H1 (cell line): ENCODE results near the gene ABHD6. TPM values are rescaled to one million over a fixed set of nuclear protein-coding genes. Genes with fewer than 3 reads are reported as not detected.

ENCODE experiments used
- CTCF ChIA-PET: fragments of 300-600 bp; sonication (Branson Sonifier 250); formaldehyde crosslinking; loops from one replicate; lab custom pipeline; 2021; ENCODE audit not compliant: partially characterized antibody; lab: Charles Lee
- POLR2A ChIA-PET: fragments of 300-600 bp; sonication (Branson Sonifier 250); formaldehyde crosslinking; loops from one replicate; lab custom pipeline; 2021; ENCODE audit warnings: inconsistent platforms; ENCODE audit not compliant: partially characterized antibody; lab: Charles Lee
- DNase-seq, 2 experiments: peaks; one replicate each; pipeline versions ENCODE4 v3.0.0 to v3.0.0-alpha.2; 2010 to 2022; ENCODE audit warnings: low spot score in 2 of 2, low read depth in 1 of 2, mixed read lengths in 1 of 2
- FAIRE-seq: peaks from 2 replicates; lab custom pipeline; 2011; peaks lifted over from hg19 to GRCh38; lab: Jason Lieb, UNC
- H2AFZ ChIP-seq: 2 replicates; pipeline ENCODE4 v1.8.1; 2012; ENCODE audit warnings: low read length, inconsistent platforms
- H2AK5ac ChIP-seq: 2 replicates; pipeline ENCODE4 v1.6.1; 2013; ENCODE audit warnings: low read depth, low read length
- H2BK120ac ChIP-seq: replicated peaks from 2 replicates; pipeline ENCODE3; 2013; ENCODE audit warnings: low read depth, low read length, inconsistent platforms
- H2BK12ac ChIP-seq: 2 replicates; pipeline ENCODE4 v1.6.1; 2013; ENCODE audit warnings: low read depth, low read length
- H2BK15ac ChIP-seq: 2 replicates; pipeline ENCODE4 v1.6.1; 2013; ENCODE audit warnings: low read length
- H2BK20ac ChIP-seq: 2 replicates; pipeline ENCODE4 v1.6.1; 2013; ENCODE audit warnings: low read length
- H2BK5ac ChIP-seq: 2 replicates; pipeline ENCODE4 v1.6.1; 2013; ENCODE audit warnings: low read depth, low read length
- H3K14ac ChIP-seq: 2 replicates; pipeline ENCODE4 v1.6.1; 2013; ENCODE audit warnings: inconsistent platforms; ENCODE audit not compliant: insufficient read length
- H3K18ac ChIP-seq: 2 replicates; pipeline ENCODE4 v1.6.1; 2013; ENCODE audit warnings: low read length; ENCODE audit errors: extremely low read depth
- H3K23ac ChIP-seq: 2 replicates; pipeline ENCODE4 v1.6.1; 2013; ENCODE audit warnings: inconsistent platforms; ENCODE audit not compliant: insufficient read length
- H3K23me2 ChIP-seq: 2 replicates; pipeline ENCODE4 v1.6.1; 2013; ENCODE audit warnings: low read depth, low read length
- H3K27ac ChIP-seq: 2 replicates; pipeline ENCODE4 v1.6.1; 2011; ENCODE audit warnings: low read depth, low read length, inconsistent platforms
- H3K27me3 ChIP-seq, 4 experiments: replicated peaks in 1 of 4; 1 replicate in 1 of 4; 2 replicates in 3 of 4; pipeline versions ENCODE4 v1.6.1 to v1.8.1; 2011 to 2013; ENCODE audit warnings: low read length in 3 of 4, mild to moderate bottlenecking in 3 of 4, inconsistent platforms in 2 of 4, mixed read lengths in 2 of 4, moderate library complexity in 1 of 4; ENCODE audit not compliant: control insufficient read depth in 3 of 4, insufficient read depth in 3 of 4; ENCODE audit errors: extremely low read depth in 1 of 4
- H3K36me3 ChIP-seq, 4 experiments: 2 replicates each; pipeline versions ENCODE4 v1.6.1 to v1.8.1; 2011 to 2013; ENCODE audit warnings: mild to moderate bottlenecking in 4 of 4, low read length in 3 of 4, moderate library complexity in 2 of 4, control low read depth in 1 of 4, inconsistent platforms in 1 of 4; ENCODE audit not compliant: insufficient read depth in 4 of 4, control insufficient read depth in 2 of 4
- H3K4ac ChIP-seq: replicated peaks from 2 replicates; pipeline ENCODE3; 2013; ENCODE audit warnings: low read length, low read depth, mixed read lengths, inconsistent platforms; ENCODE audit not compliant: insufficient read length
- H3K4me1 ChIP-seq, 4 experiments: replicated peaks in 1 of 4; 1 replicate in 1 of 4; 2 replicates in 3 of 4; pipeline versions ENCODE4 v1.6.1 to v1.8.1; 2011 to 2013; ENCODE audit warnings: low read length in 3 of 4, inconsistent platforms in 2 of 4, mixed read lengths in 1 of 4; ENCODE audit not compliant: insufficient read depth in 4 of 4, control insufficient read depth in 3 of 4
- H3K4me2 ChIP-seq, 2 experiments: 2 replicates each; pipeline versions ENCODE4 v1.6.1 to v1.8.1; 2011 to 2013; ENCODE audit warnings: low read depth in 2 of 2, low read length in 2 of 2, control low read depth in 1 of 2, inconsistent platforms in 1 of 2, mild to moderate bottlenecking in 1 of 2; ENCODE audit not compliant: insufficient read depth in 1 of 2
- H3K4me3 ChIP-seq, 4 experiments: fragments of 200-600, 300-600 bp in 1 of 4; sonication (generic), shearing (Covaris generic), sonication (Bioruptor Twin) in 1 of 4; 2 replicates each; pipeline versions ENCODE4 v1.5.1 to v1.8.1; 2011 to 2016; ENCODE audit warnings: low read length in 4 of 4, low read depth in 3 of 4, control low read depth in 2 of 4, inconsistent platforms in 2 of 4, mild to moderate bottlenecking in 2 of 4, mixed read lengths in 1 of 4, moderate library complexity in 1 of 4; ENCODE audit not compliant: insufficient read depth in 2 of 4; ENCODE audit errors: extremely low read depth in 1 of 4
- H3K56ac ChIP-seq: replicated peaks from 2 replicates; pipeline ENCODE3; 2013; ENCODE audit warnings: low read depth, mild to moderate bottlenecking, mixed read lengths, low read length, inconsistent platforms; ENCODE audit not compliant: insufficient read length
- H3K79me1 ChIP-seq: 2 replicates; pipeline ENCODE4 v1.6.1; 2013; ENCODE audit warnings: low read depth, low read length, control low read depth
- H3K79me2 ChIP-seq, 2 experiments: 2 replicates each; pipeline versions ENCODE4 v1.6.1 to v1.8.1; 2012 to 2013; ENCODE audit warnings: low read length in 2 of 2, mild to moderate bottlenecking in 2 of 2, inconsistent platforms in 1 of 2; ENCODE audit not compliant: insufficient read depth in 2 of 2, control insufficient read depth in 1 of 2
- H3K9ac ChIP-seq, 4 experiments: replicated peaks in 1 of 4; 1 replicate in 1 of 4; 2 replicates in 3 of 4; pipeline versions ENCODE4 v1.6.1 to v1.8.1; 2011 to 2013; ENCODE audit warnings: low read depth in 3 of 4, low read length in 3 of 4, control low read depth in 2 of 4, mild to moderate bottlenecking in 2 of 4, moderate library complexity in 2 of 4, inconsistent platforms in 1 of 4; ENCODE audit errors: extremely low read depth in 1 of 4
- H3K9me3 ChIP-seq, 2 experiments: 2 replicates each; pipeline versions ENCODE4 v1.6.1 to v1.8.1; 2012 to 2013; ENCODE audit warnings: mild to moderate bottlenecking in 2 of 2, moderate library complexity in 2 of 2, control low read depth in 1 of 2, inconsistent platforms in 1 of 2, low read depth in 1 of 2, low read length in 1 of 2, mixed read lengths in 1 of 2; ENCODE audit not compliant: insufficient read depth in 2 of 2
- H4K20me1 ChIP-seq, 2 experiments: replicated peaks in 1 of 2; 2 replicates each; pipeline versions ENCODE3 to v1.8.1; 2011 to 2013; ENCODE audit warnings: inconsistent platforms in 2 of 2, low read length in 2 of 2, mild to moderate bottlenecking in 1 of 2; ENCODE audit not compliant: insufficient read depth in 2 of 2, control insufficient read depth in 1 of 2
- H4K5ac ChIP-seq: 2 replicates; pipeline ENCODE4 v1.6.1; 2013; ENCODE audit warnings: low read length, low read depth, mixed read lengths, inconsistent platforms; ENCODE audit not compliant: insufficient read length
- H4K8ac ChIP-seq: 2 replicates; pipeline ENCODE4 v1.8.0; 2013; ENCODE audit warnings: mild to moderate bottlenecking, moderate library complexity, low read length, inconsistent platforms; ENCODE audit not compliant: insufficient read depth; ENCODE audit errors: extremely low read depth
- H4K91ac ChIP-seq: replicated peaks from 2 replicates; pipeline ENCODE3; 2013; ENCODE audit warnings: low read length, mixed read lengths, inconsistent platforms; ENCODE audit not compliant: insufficient read length
- CHD2 ChIP-seq: IDR thresholded peaks from 2 replicates; pipeline ENCODE4 v1.6.1; 2012; ENCODE audit warnings: low read length, improper control_type of control experiment
- CTCF ChIP-seq, 3 experiments: IDR thresholded peaks; 1 replicate in 2 of 3; 2 replicates in 1 of 3; pipeline versions ENCODE4 v1.5.1 to v1.6.1; 2011; ENCODE audit warnings: low read length in 3 of 3, mild to moderate bottlenecking in 3 of 3, inconsistent platforms in 2 of 3, low read depth in 1 of 3, moderate library complexity in 1 of 3; ENCODE audit not compliant: insufficient read depth in 1 of 3; ENCODE audit errors: control extremely low read depth in 1 of 3
- JUND ChIP-seq: IDR thresholded peaks from 2 replicates; pipeline ENCODE4 v1.6.1; 2011; ENCODE audit warnings: mild to moderate bottlenecking, improper control_type of control experiment, low read length
- KDM1A ChIP-seq: fragments of 200-600, 300-600 bp; sonication (generic); IDR thresholded peaks from 2 replicates; pipeline ENCODE4 v1.7.1; 2016; ENCODE audit warnings: mild to moderate bottlenecking, low read length, borderline replicate concordance
- MAX ChIP-seq: IDR thresholded peaks from 2 replicates; pipeline ENCODE4 v1.6.1; 2012; ENCODE audit warnings: inconsistent platforms
- SIN3A ChIP-seq, 2 experiments: IDR thresholded peaks in 1 of 2; conservative IDR thresholded peaks in 1 of 2; 2 replicates each; pipeline ENCODE4 v1.6.1; 2011 to 2012; ENCODE audit warnings: low read length in 2 of 2, improper control_type of control experiment in 1 of 2, low read depth in 1 of 2, mild to moderate bottlenecking in 1 of 2
- SIX5 ChIP-seq: IDR thresholded peaks from 2 replicates; pipeline ENCODE4 v1.6.1; 2011; ENCODE audit warnings: mild to moderate bottlenecking, low read depth, low read length
- SUZ12 ChIP-seq: fragments of 200-600 bp; sonication (generic); IDR thresholded peaks from 2 replicates; pipeline ENCODE4 v1.6.1; 2012; ENCODE audit warnings: mild to moderate bottlenecking, inconsistent platforms, low read length, moderate library complexity, mixed read lengths
- TAF7 ChIP-seq: optimal IDR thresholded peaks from 2 replicates; pipeline ENCODE3; 2011; ENCODE audit warnings: low read depth, mild to moderate bottlenecking, inconsistent platforms, low read length, moderate library complexity, borderline replicate concordance
- ZNF274 ChIP-seq: IDR thresholded peaks from 2 replicates; pipeline ENCODE4 v1.7.0; 2012; ENCODE audit warnings: low read length, borderline replicate concordance; ENCODE audit errors: extremely low read depth
- WGBS, 2 experiments: shearing (Covaris generic) in 1 of 2; methylation state at CpG; one replicate each; pipeline versions ENCODE4 v1.1.6 to v1.1.7; 2013 to 2015; ENCODE audit warnings: low lambda C conversion rate in 2 of 2, mixed read lengths in 2 of 2, inconsistent platforms in 1 of 2, low coverage in 1 of 2, missing lambda C conversion rate in 1 of 2; ENCODE audit not compliant: insufficient replicate concordance in 2 of 2, insufficient coverage in 1 of 2, insufficient read length in 1 of 2; ENCODE audit errors: extremely low coverage in 1 of 2, missing lambda C conversion rate in 1 of 2; 5-methylcytosine and 5-hydroxymethylcytosine counted together
- polyA plus RNA-seq, 7 experiments: library from polyadenylated mRNA; depleted of rRNA in 3 of 7; stranded (reverse) in 5 of 7; unstranded in 2 of 7; fragments of >200 nt in 5 of 7; fragments of 200-250 nt in 2 of 7; gene quantifications; 1 replicate in 5 of 7; 2 replicates in 1 of 7; 4 replicates in 1 of 7; pipeline versions ENCODE4 v1.2.1 to v1.2.3, GENCODE V29; 2011 to 2013; ENCODE audit warnings: missing spikeins in 2 of 7, mixed read lengths in 2 of 7
- total RNA-seq: library from RNA; stranded (reverse); fragmentation: NEBNext Ultra II Directional; extraction: Animal tissue kit (Norgen Biotek cat#: 25700); gene quantifications from 2 replicates; pipeline ENCODE4 v1.2.1, GENCODE V29; 2021

ABHD6 gene
- total and polyA plus RNA-seq, 2 of the 8 experiments (the other 6 are each of a cell fraction or from before 2014, with no cell fraction given): 5.9 to 6.6 TPM

GRCh38 chr3:58261954-58262666 is 24.5 kb downstream of the ABHD6 start:
- Histone ChIP-seq H3K36me3 (no peaks in the 10 kb centered on the region), H3K56ac (no peak overlapping the region), H4K8ac (no peak overlapping the region), H3K9me3 (no peaks in the 10 kb centered on the region), H4K91ac (no peak overlapping the region), H2BK120ac (no peak overlapping the region), H3K4me2 (no peak overlapping the region), H3K27me3 (no peaks in the 10 kb centered on the region), H3K23ac (no peak overlapping the region), H3K79me1 (no peaks in the 10 kb centered on the region; the same call in 1 of the 2 replicates), H3K79me2 (no peaks in the 10 kb centered on the region), H4K5ac (no peak overlapping the region), H2BK15ac (no peak overlapping the region), H3K4ac (no peak overlapping the region), H3K14ac (no peak overlapping the region), H2AK5ac (no peak overlapping the region), H3K4me3 (no peak overlapping the region), H2BK20ac (no peak overlapping the region), H3K9ac (no peak overlapping the region), H3K23me2 (no peaks in the 10 kb centered on the region), H2BK12ac (no peak overlapping the region), H3K27ac (no peak overlapping the region), H3K4me1 (no peaks in the 10 kb centered on the region), H2AFZ (no peak overlapping the region), H2BK5ac (no peak overlapping the region), H4K20me1 (no peaks in the 10 kb centered on the region), H3K18ac (no peak overlapping the region)
- ChIA-PET POLR2A (no interaction called here), CTCF (no interaction called here)
- 87% methylated on average over 3 of the region's 3 CpGs; no CpG with 5 or more reads in 1 of the 2 experiments for WGBS, 2 experiments
- DNase-seq: no peak
- FAIRE-seq: no peak
- TF ChIP-seq ZNF274: no peak
- no peak for TF ChIP-seq SUZ12
- no peak for TF ChIP-seq SIX5
- no peak for TF ChIP-seq MAX
- TF ChIP-seq SIN3A (conservative IDR thresholded peaks at IDR 0.05 in 1 of 2, IDR thresholded peaks at IDR 0.05 in 1 of 2; ENCODE audit: low read depth in 1 of 2, low read length in 2 of 2): no peak
- no peak for TF ChIP-seq JUND
- no peak for TF ChIP-seq TAF7
- TF ChIP-seq CHD2: no peak
- TF ChIP-seq KDM1A: no peak
- TF ChIP-seq CTCF (IDR thresholded peaks at IDR 0.05; ENCODE audit: control extremely low read depth in 1 of 3, insufficient read depth in 1 of 3, low read depth in 1 of 3, low read length in 3 of 3): no peak
